Peyer's patch (tissue), 4 donors: ENCODE data around the gene IFI30. TPM values are rescaled to one million over a fixed set of nuclear protein-coding genes. Genes with fewer than 3 reads are reported as not detected.

Experiments used
- DNase-seq, 3 donors: peaks; one replicate each; pipeline ENCODE4 v3.0.0-alpha.2; 2017 to 2019
- H3K27ac ChIP-seq, 4 donors: fragments of 200-600 bp; sonication (generic); one replicate each; pipeline ENCODE4 v1.5.1; 2016 to 2019
- H3K27me3 ChIP-seq, 2 donors: fragments of 200-600 bp; sonication (generic); one replicate each; pipeline ENCODE4 v1.5.1; 2019
- H3K36me3 ChIP-seq, 3 donors: fragments of 200-600 bp; sonication (generic); one replicate each; pipeline ENCODE4 v1.5.1; 2016 to 2019
- H3K4me1 ChIP-seq, 4 donors: fragments of 200-600 bp; sonication (generic); one replicate each; pipeline ENCODE4 v1.5.1; 2016 to 2019
- H3K4me3 ChIP-seq, 4 donors: fragments of 200-600 bp; sonication (generic); 1 replicate in 3 of 4; 2 replicates in 1 of 4; pipeline ENCODE4 v1.5.1; 2016 to 2019; ENCODE audit warnings: mild to moderate bottlenecking in 1 of 4
- H3K9me3 ChIP-seq, 4 donors: fragments of 200-600 bp; sonication (generic); one replicate each; pipeline ENCODE4 v1.5.1; 2016 to 2019; ENCODE audit warnings: mild to moderate bottlenecking in 1 of 4
- POLR2A ChIP-seq, 2 donors: fragments of 450-650 bp; IDR thresholded peaks; one replicate each; pipeline ENCODE4 v1.5.1; 2017; ENCODE audit warnings: antibody characterized with exemption in 2 of 2, mild to moderate bottlenecking in 2 of 2, moderate library complexity in 2 of 2
- total RNA-seq, 4 donors: library from RNA; depleted of rRNA; stranded (reverse); fragments of >200 nt; gene quantifications; one replicate each; pipeline ENCODE4 v1.1.0, GENCODE V29; 2016
- TF ChIP-seq, protein P1 (sequence below), 6 experiments: fragments of 450-650 bp in 4 of 6; fragments of 200-600 bp in 2 of 6; sonication (generic) in 1 of 6; IDR thresholded peaks; one replicate each; pipeline ENCODE4 v1.5.1; 2017 to 2019; ENCODE audit warnings: antibody characterized with exemption in 6 of 6, mild to moderate bottlenecking in 3 of 6, moderate library complexity in 1 of 6

IFI30 gene
- total RNA-seq, 4 donors from 2014 or later, result 54.9 to 109 (median 60.7) TPM

DNA sequence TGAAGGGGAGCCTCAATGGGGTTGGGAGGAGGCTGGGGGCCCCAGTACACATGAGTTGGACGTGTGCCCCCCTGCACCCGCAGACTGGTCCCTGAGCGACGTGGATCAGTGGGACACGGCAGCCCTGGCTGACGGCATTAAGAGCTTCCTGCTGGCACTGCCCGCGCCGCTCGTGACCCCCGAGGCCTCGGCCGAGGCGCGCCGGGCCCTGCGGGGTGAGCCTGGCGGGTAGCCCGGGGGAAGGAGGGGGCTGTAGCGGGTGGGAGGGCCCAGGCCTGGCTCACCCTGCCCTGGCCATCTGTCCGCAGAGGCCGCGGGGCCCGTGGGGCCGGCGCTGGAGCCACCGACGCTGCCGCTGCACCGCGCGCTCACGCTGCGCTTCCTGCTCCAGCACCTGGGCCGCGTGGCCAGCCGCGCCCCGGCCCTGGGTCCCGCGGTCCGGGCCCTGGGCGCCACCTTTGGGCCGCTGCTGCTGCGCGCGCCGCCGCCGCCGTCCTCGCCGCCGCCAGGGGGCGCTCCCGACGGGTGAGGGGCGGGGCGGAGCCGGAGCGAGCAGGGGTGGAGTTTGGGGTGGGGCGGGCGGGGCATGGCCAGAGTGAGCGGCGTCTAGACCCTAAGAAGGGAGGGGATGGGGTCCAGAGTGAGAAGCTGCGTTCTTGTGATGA is 12.5 kb upstream of the IFI30 start:
- no peaks in the 10 kb centered on the region for H3K9me3 ChIP-seq
- H3K36me3 ChIP-seq, result peaks cover 0 to 33% (median 0%) of the 10 kb centered on the region in 3 donors
- no peaks in the 10 kb centered on the region for H3K27me3 ChIP-seq
- peak overlapping the region; percentile 43 to 56 (median 52) for H3K4me3 ChIP-seq
- peak; percentile 77 to 89 (median 87) for DNase-seq
- H3K4me1 ChIP-seq, result peaks cover 7 to 31% (median 13%) of the 10 kb centered on the region in 4 donors
- TF ChIP-seq POLR2A (IDR thresholded peaks at IDR 0.05), result no peak
- TF ChIP-seq, protein P1, sequence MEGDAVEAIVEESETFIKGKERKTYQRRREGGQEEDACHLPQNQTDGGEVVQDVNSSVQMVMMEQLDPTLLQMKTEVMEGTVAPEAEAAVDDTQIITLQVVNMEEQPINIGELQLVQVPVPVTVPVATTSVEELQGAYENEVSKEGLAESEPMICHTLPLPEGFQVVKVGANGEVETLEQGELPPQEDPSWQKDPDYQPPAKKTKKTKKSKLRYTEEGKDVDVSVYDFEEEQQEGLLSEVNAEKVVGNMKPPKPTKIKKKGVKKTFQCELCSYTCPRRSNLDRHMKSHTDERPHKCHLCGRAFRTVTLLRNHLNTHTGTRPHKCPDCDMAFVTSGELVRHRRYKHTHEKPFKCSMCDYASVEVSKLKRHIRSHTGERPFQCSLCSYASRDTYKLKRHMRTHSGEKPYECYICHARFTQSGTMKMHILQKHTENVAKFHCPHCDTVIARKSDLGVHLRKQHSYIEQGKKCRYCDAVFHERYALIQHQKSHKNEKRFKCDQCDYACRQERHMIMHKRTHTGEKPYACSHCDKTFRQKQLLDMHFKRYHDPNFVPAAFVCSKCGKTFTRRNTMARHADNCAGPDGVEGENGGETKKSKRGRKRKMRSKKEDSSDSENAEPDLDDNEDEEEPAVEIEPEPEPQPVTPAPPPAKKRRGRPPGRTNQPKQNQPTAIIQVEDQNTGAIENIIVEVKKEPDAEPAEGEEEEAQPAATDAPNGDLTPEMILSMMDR (IDR thresholded peaks at IDR 0.05), result peak; percentile 64 to 93 (median 79)
- H3K27ac ChIP-seq, result peak overlapping the region; percentile 64 to 78 (median 74)

DNA sequence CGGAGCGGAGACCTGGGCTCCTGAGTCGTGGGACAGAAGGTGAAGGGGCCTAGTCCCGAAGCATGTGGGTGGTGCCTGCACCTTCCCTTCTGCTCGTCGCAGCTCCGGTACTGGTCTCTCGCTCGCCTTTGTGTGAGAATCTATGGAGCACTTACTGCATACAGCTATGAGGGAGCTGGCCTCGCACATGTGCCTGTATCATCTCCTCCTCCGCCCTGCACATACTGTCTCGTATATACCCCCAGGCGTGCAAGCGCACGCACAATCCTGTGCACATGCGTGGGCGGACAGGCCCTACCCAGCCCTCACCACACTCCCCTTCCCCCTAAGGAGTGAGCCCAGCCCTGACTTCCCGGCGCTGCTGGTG is 12.0 kb upstream of the IFI30 start:
- Histone ChIP-seq H3K27ac (peak overlapping the region in 2 of 4 donors; percentile 64 to 77), H3K27me3 (no peaks in the 10 kb centered on the region), H3K9me3 (no peaks in the 10 kb centered on the region), H3K4me3 (peak overlapping the region in 3 of 4 donors; percentile 52 to 56 (median 52)), H3K4me1 (peaks cover 7 to 26% (median 13%) of the 10 kb centered on the region in 4 donors), H3K36me3 (peaks cover 0 to 38% (median 0%) of the 10 kb centered on the region in 3 donors)
- no peak for TF ChIP-seq POLR2A (IDR thresholded peaks at IDR 0.05)
- TF ChIP-seq, protein P1 (IDR thresholded peaks at IDR 0.05), result no peak
- no peak for DNase-seq

- H3K4me1 ChIP-seq, result peaks cover 7 to 18% (median 9%) of the 10 kb centered on the region in 4 donors
- TF ChIP-seq POLR2A (IDR thresholded peaks at IDR 0.05), result no peak
- TF ChIP-seq, protein P1 (IDR thresholded peaks at IDR 0.05), result no peak
- peaks cover 0 to 61% (median 0%) of the 10 kb centered on the region in 3 donors for H3K36me3 ChIP-seq
- H3K9me3 ChIP-seq, result no peaks in the 10 kb centered on the region
- DNase-seq, result no peak
- H3K4me3 ChIP-seq, result no peak overlapping the region
- no peak overlapping the region for H3K27ac ChIP-seq
- H3K27me3 ChIP-seq, result no peaks in the 10 kb centered on the region
Observed at GRCh38 chr19:18164072-18164471, 9.5 kb upstream of the IFI30 start.

DNA sequence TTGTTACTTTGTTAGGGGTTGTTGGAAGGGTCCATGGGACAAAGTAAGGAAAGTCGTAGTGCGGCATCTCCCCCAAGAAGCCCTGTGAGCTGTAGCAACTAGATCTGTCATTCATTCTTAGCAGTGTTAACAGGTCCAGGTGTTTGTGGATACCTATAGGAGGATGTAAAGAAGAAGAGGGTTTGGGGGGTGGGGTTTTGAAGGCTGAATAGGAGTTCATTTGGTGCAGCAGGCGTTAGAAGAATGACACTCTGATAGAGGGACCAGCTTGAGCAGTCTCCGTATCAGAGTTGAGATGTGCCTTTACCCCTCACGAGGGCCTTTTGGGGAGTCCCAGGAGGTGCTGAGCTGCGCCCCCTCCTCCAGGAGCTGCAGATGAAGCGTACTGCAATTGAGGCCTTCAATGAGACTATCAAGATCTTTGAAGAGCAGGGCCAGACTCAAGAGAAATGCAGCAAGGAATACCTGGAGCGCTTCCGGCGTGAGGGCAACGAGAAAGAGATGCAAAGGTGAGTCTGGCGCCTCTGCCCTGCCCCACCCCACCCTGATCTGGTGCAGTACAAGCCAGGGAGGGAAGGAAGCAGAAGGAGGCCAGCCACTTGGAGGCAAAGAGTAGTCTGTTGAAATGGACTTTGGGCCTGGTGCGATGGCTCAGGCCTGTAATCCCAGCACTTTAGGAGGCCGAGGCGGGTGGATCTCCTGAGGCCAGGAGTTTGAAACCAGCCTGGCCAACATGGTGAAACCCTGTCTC is 7.6 kb upstream of the IFI30 start:
- H3K27me3 ChIP-seq, result no peaks in the 10 kb centered on the region
- TF ChIP-seq, protein P1 (IDR thresholded peaks at IDR 0.05), result no peak
- no peak for TF ChIP-seq POLR2A (IDR thresholded peaks at IDR 0.05)
- no peak overlapping the region for H3K4me3 ChIP-seq
- H3K4me1 ChIP-seq, result peaks cover 3 to 14% (median 7%) of the 10 kb centered on the region in 4 donors
- peaks cover 0 to 67% (median 0%) of the 10 kb centered on the region in 3 donors for H3K36me3 ChIP-seq
- H3K27ac ChIP-seq, result peak overlapping the region in 2 of 4 donors; percentile 6 to 48
- peak in 1 of 3 donors; percentile 67 for DNase-seq
- H3K9me3 ChIP-seq, result no peaks in the 10 kb centered on the region

- Histone ChIP-seq H3K27me3 (no peaks in the 10 kb centered on the region), H3K4me3 (no peak overlapping the region), H3K27ac (no peak overlapping the region), H3K9me3 (no peaks in the 10 kb centered on the region), H3K4me1 (peaks cover 0 to 8% (median 2%) of the 10 kb centered on the region in 4 donors), H3K36me3 (peaks cover 0 to 64% (median 0%) of the 10 kb centered on the region in 3 donors)
- no peak for TF ChIP-seq POLR2A (IDR thresholded peaks at IDR 0.05)
- TF ChIP-seq, protein P1 (IDR thresholded peaks at IDR 0.05), result no peak
- no peak for DNase-seq
Observed at GRCh38 chr19:18167011-18167410, 6.6 kb upstream of the IFI30 start.
